Measurements from ENCODE around the gene NHLRC4.
"Not testable (repeated sequence)": the region's sequence is repeated elsewhere in the genome, so short reads cannot be mapped to it uniquely, and the experiment has no call there.

DNA sequence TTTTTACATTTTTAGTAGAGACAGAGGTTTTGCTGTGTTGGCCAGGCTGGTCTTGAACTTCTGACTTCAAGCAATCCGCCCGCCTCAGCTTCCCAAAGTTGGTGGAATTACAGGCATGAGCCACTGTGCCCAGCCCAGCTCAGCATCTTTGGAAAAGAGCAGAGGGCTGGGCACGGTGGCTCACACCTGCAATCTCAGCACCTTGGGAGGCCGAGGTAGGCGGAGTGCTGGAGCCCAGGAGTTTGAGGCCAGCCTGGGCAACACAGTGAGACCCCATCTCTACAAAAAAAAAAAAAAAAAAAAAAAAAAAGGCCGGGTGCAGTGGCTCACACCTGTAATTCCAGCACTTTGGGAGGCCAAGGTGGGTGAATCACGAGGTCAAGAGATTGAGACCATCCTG is 30.9 kb downstream of the NHLRC4 start:
- not testable (repeated sequence) for TF ChIP-seq FOSL1 (tag; conservative IDR thresholded peaks at IDR 0.05); YBX1 (IDR thresholded peaks at IDR 0.05); KLF13 (tag; IDR thresholded peaks at IDR 0.05; ENCODE audit: borderline replicate concordance, low read depth); JUN (IDR thresholded peaks at IDR 0.05; ENCODE audit: borderline replicate concordance, low read depth, low read length); JUN (CRISPR knock-in tag; IDR thresholded peaks at IDR 0.05; ENCODE audit: borderline replicate concordance); GABPA (tag; conservative IDR thresholded peaks at IDR 0.05; ENCODE audit: low read depth); ETS2 (tag; IDR thresholded peaks at IDR 0.05; ENCODE audit: borderline replicate concordance, poor library complexity, severe bottlenecking); PTBP1 (IDR thresholded peaks at IDR 0.05; ENCODE audit: low read depth, low read length)
